Astrocyte of the cerebellum (primary cell): ENCODE data around the gene DCBLD1.

Experiments
- DNase-seq: peaks from one replicate; pipeline ENCODE4 v3.0.0-alpha.2; 2011; ENCODE audit warnings: low read depth
- H3K4me3 ChIP-seq: 2 replicates; pipeline ENCODE4 v1.5.1; 2011; ENCODE audit warnings: mild to moderate bottlenecking, low read depth, low read length, moderate library complexity
- in situ Hi-C: cut with HindIII; loops from 2 replicates; pipeline ENCODE4 v1.10.0; 2017; ENCODE audit warnings: low sequenced_read_pairs
- TF ChIP-seq, protein P1 (sequence below): IDR thresholded peaks from 2 replicates; pipeline ENCODE4 v1.5.1; 2012; ENCODE audit warnings: low read length, low read depth, moderate library complexity, mild to moderate bottlenecking; ENCODE audit errors: missing control alignments

Gene DCBLD1

DNA sequence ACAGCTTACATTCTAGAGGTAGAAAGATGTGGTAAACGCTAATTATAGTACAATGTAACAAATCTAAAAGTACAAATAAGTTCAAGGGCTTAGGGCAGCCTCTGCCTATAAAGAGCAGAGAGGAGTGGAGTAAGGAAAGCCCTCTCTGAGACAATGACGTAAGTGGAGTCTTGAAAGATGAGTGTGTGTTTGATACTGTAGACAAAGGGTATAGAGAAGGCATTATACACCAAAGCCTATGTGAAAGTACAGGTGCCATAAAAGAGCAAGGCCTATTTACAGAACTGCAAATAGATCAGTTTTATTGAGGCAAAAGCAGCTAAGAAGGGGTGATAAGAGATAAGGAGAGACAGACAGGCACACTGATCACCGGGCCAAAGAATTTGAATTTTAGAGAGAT is 108.9 kb downstream of the DCBLD1 start:
- DNase-seq: no peak
- no peak overlapping the region for H3K4me3 ChIP-seq
- in situ Hi-C loops: no loop called here
- TF ChIP-seq, protein P1, sequence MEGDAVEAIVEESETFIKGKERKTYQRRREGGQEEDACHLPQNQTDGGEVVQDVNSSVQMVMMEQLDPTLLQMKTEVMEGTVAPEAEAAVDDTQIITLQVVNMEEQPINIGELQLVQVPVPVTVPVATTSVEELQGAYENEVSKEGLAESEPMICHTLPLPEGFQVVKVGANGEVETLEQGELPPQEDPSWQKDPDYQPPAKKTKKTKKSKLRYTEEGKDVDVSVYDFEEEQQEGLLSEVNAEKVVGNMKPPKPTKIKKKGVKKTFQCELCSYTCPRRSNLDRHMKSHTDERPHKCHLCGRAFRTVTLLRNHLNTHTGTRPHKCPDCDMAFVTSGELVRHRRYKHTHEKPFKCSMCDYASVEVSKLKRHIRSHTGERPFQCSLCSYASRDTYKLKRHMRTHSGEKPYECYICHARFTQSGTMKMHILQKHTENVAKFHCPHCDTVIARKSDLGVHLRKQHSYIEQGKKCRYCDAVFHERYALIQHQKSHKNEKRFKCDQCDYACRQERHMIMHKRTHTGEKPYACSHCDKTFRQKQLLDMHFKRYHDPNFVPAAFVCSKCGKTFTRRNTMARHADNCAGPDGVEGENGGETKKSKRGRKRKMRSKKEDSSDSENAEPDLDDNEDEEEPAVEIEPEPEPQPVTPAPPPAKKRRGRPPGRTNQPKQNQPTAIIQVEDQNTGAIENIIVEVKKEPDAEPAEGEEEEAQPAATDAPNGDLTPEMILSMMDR: no peak

DNA sequence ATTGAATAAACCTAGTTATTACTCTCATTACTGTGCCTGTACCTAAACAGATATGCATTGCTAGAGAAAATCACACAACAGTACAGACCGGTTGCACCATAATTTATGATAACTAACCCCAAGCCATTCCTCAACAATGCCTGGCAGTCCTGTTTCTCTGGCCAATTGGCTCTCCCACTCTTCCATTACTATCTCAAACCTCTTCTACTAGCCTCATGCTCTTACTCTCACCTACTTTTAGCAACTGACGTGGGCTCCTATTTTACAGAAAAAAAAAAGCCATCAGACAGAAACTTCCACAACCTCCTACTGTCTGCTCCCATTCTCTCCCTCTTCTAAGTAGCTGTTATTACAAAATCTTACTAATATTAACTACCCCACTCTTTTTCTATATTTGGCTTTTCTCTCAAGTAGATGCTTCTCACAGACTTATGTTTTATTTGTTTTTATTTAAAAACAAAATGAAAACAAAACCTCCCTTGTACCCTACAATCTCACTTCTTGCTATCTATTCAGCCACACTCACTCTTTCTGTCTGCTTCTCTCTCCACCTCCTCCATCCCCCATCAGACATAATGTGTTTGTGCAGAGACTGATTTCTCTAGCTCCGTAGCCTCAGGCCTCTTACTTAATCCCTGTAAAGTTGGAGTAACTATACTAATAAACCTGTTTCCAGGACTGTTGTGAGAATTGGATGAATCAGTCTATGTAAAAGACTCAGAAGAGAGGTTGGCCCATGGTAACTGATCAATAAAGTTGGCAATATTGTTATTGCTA is 110.7 kb downstream of the DCBLD1 start:
- in situ Hi-C loops: no loop called here
- no peak overlapping the region for H3K4me3 ChIP-seq
- TF ChIP-seq, protein P1: no peak
- no peak for DNase-seq

DNA sequence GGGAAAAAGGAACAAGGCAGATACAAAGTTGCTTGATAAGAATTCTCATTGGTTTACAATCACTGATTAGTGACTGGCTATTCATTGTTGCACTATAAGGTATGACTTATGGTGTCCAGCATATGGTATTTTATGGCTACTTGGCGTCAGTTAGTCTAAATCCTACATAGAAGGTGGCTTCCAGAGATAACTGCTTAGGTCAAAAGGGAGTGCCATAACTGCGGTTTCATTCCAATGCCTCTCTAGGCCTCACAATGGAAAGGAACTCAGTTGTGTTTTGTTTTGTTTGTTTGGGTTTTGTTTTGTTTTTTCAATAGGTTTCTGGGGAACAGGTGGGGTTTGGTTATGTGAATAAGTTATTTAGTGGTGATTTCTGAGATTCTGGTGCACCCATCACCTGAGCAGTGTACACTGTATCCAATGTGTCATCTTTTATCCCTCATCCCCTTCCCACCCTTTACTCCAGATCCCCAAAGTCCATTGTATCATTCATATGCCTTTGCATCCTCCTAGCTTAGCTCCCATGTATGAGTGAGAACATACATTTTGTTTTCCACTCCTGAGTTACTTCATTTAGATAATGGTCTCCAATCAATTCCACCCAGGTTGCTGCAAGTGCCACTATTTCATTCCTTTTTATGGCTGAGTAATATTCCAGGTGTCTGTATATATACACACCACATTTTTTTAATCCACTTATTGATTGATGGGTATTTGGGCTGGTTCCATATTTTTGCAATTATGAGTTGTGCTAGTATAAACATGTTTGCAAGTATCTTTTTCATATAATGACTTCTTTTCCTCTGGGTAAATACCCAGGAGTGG is 112.8 kb downstream of the DCBLD1 start:
- in situ Hi-C loops: no loop called here
- TF ChIP-seq, protein P1: no peak
- no peak overlapping the region for H3K4me3 ChIP-seq
- DNase-seq: no peak

DNA sequence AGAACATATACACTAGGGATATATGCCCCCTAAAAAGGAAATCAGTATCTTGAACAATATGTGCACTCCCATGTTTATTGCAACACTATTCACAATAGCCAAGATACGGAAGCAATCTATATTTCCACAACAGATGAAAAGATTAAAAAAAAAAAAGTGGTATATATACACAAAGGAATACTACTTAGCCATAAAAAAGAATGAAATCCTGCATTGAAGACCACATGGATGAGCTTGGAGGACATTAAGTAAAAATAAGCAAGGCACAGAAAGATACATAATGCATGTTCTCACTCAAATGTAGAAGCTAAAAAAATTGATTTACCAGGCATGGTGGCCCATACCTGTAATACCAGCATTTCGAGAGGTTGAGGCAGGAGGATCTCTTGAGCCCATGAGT is 115.3 kb downstream of the DCBLD1 start:
- in situ Hi-C loops: no loop called here
- TF ChIP-seq, protein P1: no peak
- no peak overlapping the region for H3K4me3 ChIP-seq
- no peak for DNase-seq
